PFSK-1 (cell line): ENCODE results near the gene UCK2.

Experiments
- FOXP2 ChIP-seq: optimal IDR thresholded peaks from 2 replicates; pipeline ENCODE3; 2011; ENCODE audit warnings: borderline replicate concordance, control low read depth, inconsistent platforms; ENCODE audit not compliant: insufficient read depth; ENCODE audit errors: extremely low read length, extremely low read depth
- POLR2AphosphoS5 ChIP-seq: IDR thresholded peaks from 2 replicates; pipeline ENCODE4 v1.6.1; 2012; ENCODE audit warnings: low read depth, mild to moderate bottlenecking, control low read depth, low read length, moderate library complexity
- SIN3A ChIP-seq: IDR thresholded peaks from 2 replicates; pipeline ENCODE4 v1.6.1; 2012; ENCODE audit warnings: mild to moderate bottlenecking, low read length, moderate library complexity, borderline replicate concordance; ENCODE audit not compliant: insufficient read depth
- TAF1 ChIP-seq: IDR thresholded peaks from 2 replicates; pipeline ENCODE4 v1.6.1; 2012; ENCODE audit warnings: low read length, control low read depth, borderline replicate concordance; ENCODE audit not compliant: insufficient read depth
- TF ChIP-seq, protein P1 (sequence below), 2 experiments: IDR thresholded peaks; 2 replicates each; pipeline versions ENCODE4 v1.6.1 to v1.8.0; 2011 to 2012; ENCODE audit warnings: low read depth in 2 of 2, low read length in 2 of 2, control low read depth in 1 of 2, inconsistent platforms in 1 of 2, mild to moderate bottlenecking in 1 of 2, moderate library complexity in 1 of 2; ENCODE audit not compliant: insufficient read depth in 1 of 2

Gene UCK2

GRCh38 chr1:165861911-165862310 is 34.5 kb downstream of the UCK2 start:
- TF ChIP-seq TAF1 (no peak), POLR2AphosphoS5 (no peak), FOXP2 (no peak), SIN3A (no peak)
- TF ChIP-seq, protein P1, sequence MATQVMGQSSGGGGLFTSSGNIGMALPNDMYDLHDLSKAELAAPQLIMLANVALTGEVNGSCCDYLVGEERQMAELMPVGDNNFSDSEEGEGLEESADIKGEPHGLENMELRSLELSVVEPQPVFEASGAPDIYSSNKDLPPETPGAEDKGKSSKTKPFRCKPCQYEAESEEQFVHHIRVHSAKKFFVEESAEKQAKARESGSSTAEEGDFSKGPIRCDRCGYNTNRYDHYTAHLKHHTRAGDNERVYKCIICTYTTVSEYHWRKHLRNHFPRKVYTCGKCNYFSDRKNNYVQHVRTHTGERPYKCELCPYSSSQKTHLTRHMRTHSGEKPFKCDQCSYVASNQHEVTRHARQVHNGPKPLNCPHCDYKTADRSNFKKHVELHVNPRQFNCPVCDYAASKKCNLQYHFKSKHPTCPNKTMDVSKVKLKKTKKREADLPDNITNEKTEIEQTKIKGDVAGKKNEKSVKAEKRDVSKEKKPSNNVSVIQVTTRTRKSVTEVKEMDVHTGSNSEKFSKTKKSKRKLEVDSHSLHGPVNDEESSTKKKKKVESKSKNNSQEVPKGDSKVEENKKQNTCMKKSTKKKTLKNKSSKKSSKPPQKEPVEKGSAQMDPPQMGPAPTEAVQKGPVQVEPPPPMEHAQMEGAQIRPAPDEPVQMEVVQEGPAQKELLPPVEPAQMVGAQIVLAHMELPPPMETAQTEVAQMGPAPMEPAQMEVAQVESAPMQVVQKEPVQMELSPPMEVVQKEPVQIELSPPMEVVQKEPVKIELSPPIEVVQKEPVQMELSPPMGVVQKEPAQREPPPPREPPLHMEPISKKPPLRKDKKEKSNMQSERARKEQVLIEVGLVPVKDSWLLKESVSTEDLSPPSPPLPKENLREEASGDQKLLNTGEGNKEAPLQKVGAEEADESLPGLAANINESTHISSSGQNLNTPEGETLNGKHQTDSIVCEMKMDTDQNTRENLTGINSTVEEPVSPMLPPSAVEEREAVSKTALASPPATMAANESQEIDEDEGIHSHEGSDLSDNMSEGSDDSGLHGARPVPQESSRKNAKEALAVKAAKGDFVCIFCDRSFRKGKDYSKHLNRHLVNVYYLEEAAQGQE (IDR thresholded peaks at IDR 0.05; ENCODE audit: insufficient read depth in 1 of 2, low read depth in 2 of 2, low read length in 2 of 2) = no peak

- TF ChIP-seq, protein P1 (IDR thresholded peaks at IDR 0.05; ENCODE audit: insufficient read depth in 1 of 2, low read depth in 2 of 2, low read length in 2 of 2) = no peak
- TF ChIP-seq TAF1 (no peak), POLR2AphosphoS5 (no peak), SIN3A (no peak), FOXP2 (no peak)
Observed at GRCh38 chr1:165862448-165862847, 35.0 kb downstream of the UCK2 start.

DNA sequence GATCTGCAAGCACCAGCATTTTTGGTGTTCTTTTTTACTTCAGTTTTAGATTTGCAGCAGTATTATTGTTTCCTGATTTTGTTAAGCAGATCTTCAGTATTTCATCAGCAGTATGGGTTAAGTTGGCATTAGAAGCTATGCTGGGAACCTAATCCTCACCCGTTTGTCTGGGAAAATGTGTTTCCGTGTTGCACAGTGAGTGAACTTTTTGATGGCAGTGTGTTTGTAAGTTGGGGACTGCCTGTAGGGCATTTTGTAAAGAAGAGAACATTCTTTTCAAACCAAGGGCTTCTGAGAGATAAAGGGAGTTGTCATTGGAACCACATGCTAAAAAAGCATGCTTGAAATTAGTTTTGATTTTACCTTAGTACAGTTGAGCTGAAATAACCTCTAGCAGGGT is 35.9 kb downstream of the UCK2 start:
- TF ChIP-seq, protein P1 (IDR thresholded peaks at IDR 0.05; ENCODE audit: insufficient read depth in 1 of 2, low read depth in 2 of 2, low read length in 2 of 2) = no peak
- TF ChIP-seq FOXP2 = no peak
- no peak for TF ChIP-seq POLR2AphosphoS5
- no peak for TF ChIP-seq TAF1
- no peak for TF ChIP-seq SIN3A

- no peak for TF ChIP-seq POLR2AphosphoS5
- TF ChIP-seq SIN3A = no peak
- TF ChIP-seq TAF1 = no peak
- TF ChIP-seq, protein P1 (IDR thresholded peaks at IDR 0.05; ENCODE audit: insufficient read depth in 1 of 2, low read depth in 2 of 2, low read length in 2 of 2) = no peak
- TF ChIP-seq FOXP2 = no peak
Observed at GRCh38 chr1:165865633-165866340, 38.4 kb downstream of the UCK2 start.

DNA sequence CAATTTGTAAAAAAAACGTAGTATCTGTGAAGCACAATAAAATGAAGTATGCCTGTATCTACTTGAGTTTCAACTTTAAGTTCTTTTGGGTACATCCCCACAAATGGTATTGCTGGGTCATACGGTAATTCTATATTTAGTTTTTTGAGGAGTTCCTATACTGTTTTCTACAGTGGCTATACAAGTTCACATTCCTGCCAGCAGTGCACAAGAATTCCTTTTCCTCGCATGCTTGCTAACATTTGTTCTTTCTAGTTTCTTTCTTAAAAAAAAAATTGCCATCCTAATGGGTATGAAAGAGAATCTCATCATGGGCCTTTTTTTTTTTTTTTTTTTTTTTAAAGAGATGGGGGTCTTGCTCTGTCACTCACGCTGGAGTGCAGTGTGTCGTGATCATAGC is 41.9 kb downstream of the UCK2 start:
- TF ChIP-seq FOXP2 = no peak
- no peak for TF ChIP-seq POLR2AphosphoS5
- TF ChIP-seq SIN3A = no peak
